OCI-LY7 (cell line): ENCODE measurements around the gene RPS19BP1. TPM values are rescaled to one million over a fixed set of nuclear protein-coding genes. Genes with fewer than 3 reads are reported as not detected.

Experiments used
- BruUV-seq: library from RNA; stranded (reverse); fragments of 400-500 nt; replicated peaks from 2 replicates; lab custom pipeline; 2021; lab: Mats Ljungman, UMichigan
- CTCF ChIA-PET: fragments of 300-600 bp; sonication (Branson Sonifier 250); formaldehyde crosslinking; loops from one replicate; lab custom pipeline; 2022; ENCODE audit warnings: antibody characterized with exemption; ENCODE audit not compliant: unreplicated experiment; lab: Charles Lee
- POLR2A ChIA-PET: fragments of 300-600 bp; sonication (Branson Sonifier 250); formaldehyde crosslinking; loops from one replicate; lab custom pipeline; 2022; ENCODE audit warnings: antibody characterized with exemption; lab: Charles Lee
- DNase-seq: peaks from one replicate; pipeline ENCODE4 v3.0.0-alpha.2; 2015; ENCODE audit warnings: low spot score
- H2AFZ ChIP-seq: fragments of 200-600 bp; sonication (generic), shearing (Covaris generic); 2 replicates; pipeline ENCODE4 v1.6.1; 2014; ENCODE audit warnings: mild to moderate bottlenecking, antibody characterized with exemption, low read length, moderate library complexity
- H3K27ac ChIP-seq: fragments of 200-600 bp; sonication (generic); 2 replicates; pipeline ENCODE4 v1.5.1; 2014; ENCODE audit warnings: mixed run types, low read depth, mild to moderate bottlenecking, moderate library complexity, low read length, inconsistent platforms; ENCODE audit not compliant: poor library complexity, severe bottlenecking
- H3K36me3 ChIP-seq: fragments of 200-600 bp; sonication (generic); 2 replicates; pipeline ENCODE4 v1.6.1; 2014; ENCODE audit warnings: mild to moderate bottlenecking, antibody characterized with exemption, low read length, moderate library complexity, mixed read lengths; ENCODE audit not compliant: insufficient read depth
- H3K4me1 ChIP-seq: fragments of 200-600 bp; sonication (generic); 2 replicates; pipeline ENCODE4 v1.5.1; 2014; ENCODE audit warnings: mild to moderate bottlenecking, low read length; ENCODE audit not compliant: insufficient read depth, poor library complexity, severe bottlenecking
- H3K4me2 ChIP-seq: fragments of 200-600 bp; sonication (generic); 2 replicates; pipeline ENCODE4 v1.6.1; 2014; ENCODE audit warnings: mild to moderate bottlenecking, low read length
- H3K4me3 ChIP-seq: fragments of 200-600 bp; sonication (generic); 2 replicates; pipeline ENCODE4 v1.5.1; 2014; ENCODE audit warnings: mild to moderate bottlenecking, low read depth, low read length; ENCODE audit not compliant: poor library complexity, severe bottlenecking
- H3K79me2 ChIP-seq: fragments of 200-600 bp; sonication (generic); 2 replicates; pipeline ENCODE4 v1.6.1; 2016; ENCODE audit warnings: low read depth, mild to moderate bottlenecking, low read length, moderate library complexity, mixed read lengths; ENCODE audit not compliant: insufficient read depth
- H3K9me2 ChIP-seq: fragments of 200-600 bp; sonication (generic); 2 replicates; pipeline ENCODE4 v1.6.1; 2016; ENCODE audit warnings: mild to moderate bottlenecking, low read length, mixed read lengths; ENCODE audit not compliant: insufficient read depth
- H3K9me3 ChIP-seq: fragments of 200-600 bp; sonication (generic); 2 replicates; pipeline ENCODE4 v1.6.1; 2014; ENCODE audit warnings: mild to moderate bottlenecking, mixed run types, low read length, mixed read lengths
- H4K20me1 ChIP-seq: fragments of 200-600 bp; sonication (generic); 2 replicates; pipeline ENCODE4 v1.6.1; 2014; ENCODE audit warnings: mild to moderate bottlenecking, antibody characterized with exemption, low read length, moderate library complexity, mixed read lengths; ENCODE audit not compliant: insufficient read depth
- CTCF ChIP-seq: fragments of 200-600 bp; sonication (generic); conservative IDR thresholded peaks from 2 replicates; pipeline ENCODE4 v1.5.1; 2014; ENCODE audit warnings: mild to moderate bottlenecking, antibody characterized with exemption, low read length, moderate library complexity, mixed read lengths
- EZH2phosphoT487 ChIP-seq: fragments of 200-600 bp; sonication (generic); IDR thresholded peaks from 2 replicates; pipeline ENCODE4 v1.6.1; 2018; ENCODE audit warnings: low read depth, borderline replicate concordance, mild to moderate bottlenecking, mixed run types, antibody characterized with exemption, low read length, moderate library complexity, mixed read lengths
- intact Hi-C: fragments of 100-400 bp; cut with micrococcal nuclease; formaldehyde crosslinking; loops from one replicate; pipeline ENCODE4 v1.10.0; 2022; ENCODE audit not compliant: unreplicated experiment
- total RNA-seq, 2 experiments: library from RNA; depleted of rRNA in 1 of 2; stranded (reverse); fragments of >200 nt in 1 of 2; shearing (Covaris generic) in 1 of 2; gene quantifications; 2 replicates each; pipeline ENCODE4 v1.2.3, GENCODE V29; 2014 to 2022

Gene RPS19BP1
- total RNA-seq, 2 experiments from 2014 or later: 88.1 to 148 TPM

- H3K36me3 ChIP-seq: peaks cover 44% of the 10 kb centered on the region
- H3K27ac ChIP-seq: peak overlapping the region; percentile 95
- intact Hi-C loops: loop anchor here (10.0 kb wide), 2 partner anchors 414 to 644 kb away; partner anchors contain the start of gene TNRC6B
- H4K20me1 ChIP-seq: peaks cover 3% of the 10 kb centered on the region; the same call in 1 of the 2 replicates
- H2AFZ ChIP-seq: no peak overlapping the region
- H3K9me2 ChIP-seq: no peaks in the 10 kb centered on the region
- peak overlapping the region; percentile 81 for H3K4me2 ChIP-seq
- H3K4me3 ChIP-seq: peak overlapping the region; percentile 97
- peaks cover 73% of the 10 kb centered on the region for H3K4me1 ChIP-seq
- peaks cover 27% of the 10 kb centered on the region for H3K79me2 ChIP-seq
- BruUV-seq: no TSS peak
- TF ChIP-seq CTCF (peak; percentile 65), EZH2phosphoT487 (no peak)
- ChIA-PET CTCF (interaction anchor here (0.6 kb wide), 2 partner anchors 34 to 223 kb away, joined by 3 read pairs; no protein-coding TSS in a partner anchor), POLR2A (interaction anchor here (0.6 to 2.4 kb wide), 6 partner anchors 11 to 513 kb away, joined by 3 to 15 read pairs (median 4); partner anchors contain the start of genes ATF4 and RPL3)
- H3K9me3 ChIP-seq: no peaks in the 10 kb centered on the region
- peak; percentile 79 for DNase-seq
These were observed 1.7 kb downstream of the RPS19BP1 start for GRCh38 chr22:39530692-39531331.

- ChIA-PET POLR2A (interaction anchor here (1.4 to 2.4 kb wide), 3 partner anchors 10 to 514 kb away, joined by 5 to 15 read pairs (median 5); partner anchors contain the start of gene ATF4), CTCF (interaction anchor here (0.6 kb wide), 2 partner anchors 34 to 223 kb away, joined by 3 read pairs; no protein-coding TSS in a partner anchor)
- TF ChIP-seq CTCF: no peak
- Histone ChIP-seq H3K79me2 (peaks cover 27% of the 10 kb centered on the region), H3K9me2 (no peaks in the 10 kb centered on the region), H3K4me1 (peaks cover 77% of the 10 kb centered on the region), H2AFZ (no peak overlapping the region), H4K20me1 (peaks cover 3% of the 10 kb centered on the region; the same call in 1 of the 2 replicates), H3K9me3 (no peaks in the 10 kb centered on the region), H3K4me2 (peak overlapping the region; percentile 81), H3K4me3 (peak overlapping the region; percentile 97), H3K36me3 (peaks cover 51% of the 10 kb centered on the region), H3K27ac (peak overlapping the region; percentile 95)
- intact Hi-C loops: loop anchor here (10.0 kb wide), 2 partner anchors 415 to 645 kb away; partner anchors contain the start of gene TNRC6B
- no TSS peak for BruUV-seq
- DNase-seq: no peak
These were observed 2.4 kb downstream of the RPS19BP1 start for GRCh38 chr22:39530116-39530515.
